Endothelial cell of umbilical vein (primary cell): ENCODE results near the gene MAPK6. TPM values are rescaled to one million over a fixed set of nuclear protein-coding genes. Genes with fewer than 3 reads are reported as not detected.
A peak's percentile ranks its signal among the peaks of the same experiment; 100 is the strongest.

ENCODE experiments used
- BruUV-seq: library from RNA; stranded (reverse); fragments of 400-500 nt; replicated peaks from 2 replicates; lab custom pipeline; 2021; lab: Mats Ljungman, UMichigan
- CTCF ChIA-PET: fragments of 300-600, 350-600 bp; sonication (Branson Sonifier 250); formaldehyde crosslinking; loops from one replicate; lab custom pipeline; 2021; ENCODE audit warnings: antibody characterized with exemption, inconsistent platforms; lab: Charles Lee
- POLR2A ChIA-PET: fragments of 300-600, 350-600 bp; sonication (Branson Sonifier 250); formaldehyde crosslinking; loops from one replicate; lab custom pipeline; 2021; ENCODE audit warnings: antibody characterized with exemption, inconsistent platforms; lab: Charles Lee
- DNase-seq: peaks from one replicate; pipeline ENCODE4 v3.0.0-alpha.2; 2011; ENCODE audit warnings: low read depth, low spot score
- FAIRE-seq: peaks from 2 replicates; lab custom pipeline; 2011; peaks lifted over from hg19 to GRCh38; lab: Jason Lieb, UNC
- H2AFZ ChIP-seq: 2 replicates; pipeline ENCODE4 v1.6.0; 2012; ENCODE audit warnings: low read depth, low read length, control low read depth, inconsistent platforms
- H3K27ac ChIP-seq: 2 replicates; pipeline ENCODE4 v1.5.1; 2011; ENCODE audit warnings: low read depth, mild to moderate bottlenecking, control low read depth, low read length, moderate library complexity; ENCODE audit not compliant: insufficient read depth
- H3K27me3 ChIP-seq, 2 experiments: 2 replicates each; pipeline versions ENCODE4 v1.6.0 to v1.6.1; 2011; ENCODE audit warnings: low read length in 2 of 2, mixed read lengths in 1 of 2; ENCODE audit not compliant: control insufficient read depth in 2 of 2, insufficient read depth in 2 of 2
- H3K36me3 ChIP-seq, 2 experiments: 2 replicates in 1 of 2; 3 replicates in 1 of 2; pipeline ENCODE4 v1.5.1; 2011; ENCODE audit warnings: low read length in 2 of 2, mild to moderate bottlenecking in 1 of 2, moderate library complexity in 1 of 2; ENCODE audit not compliant: control insufficient read depth in 2 of 2, insufficient read depth in 2 of 2; ENCODE audit errors: extremely low read depth in 1 of 2
- H3K4me1 ChIP-seq: 3 replicates; pipeline ENCODE4 v1.5.1; 2011; ENCODE audit warnings: mild to moderate bottlenecking, low read length; ENCODE audit not compliant: control insufficient read depth, insufficient read depth; ENCODE audit errors: extremely low read depth
- H3K4me2 ChIP-seq: 2 replicates; pipeline ENCODE4 v1.6.1; 2011; ENCODE audit warnings: low read length, control low read depth, mixed read lengths; ENCODE audit not compliant: insufficient read depth
- H3K4me3 ChIP-seq, 3 experiments: fragments of 200-600 bp in 1 of 3; sonication (generic), shearing (Covaris generic) in 1 of 3; replicated peaks in 1 of 3; 2 replicates each; pipeline ENCODE4 v1.5.1; 2011 to 2016; ENCODE audit warnings: control low read depth in 3 of 3, low read length in 3 of 3, mild to moderate bottlenecking in 2 of 3, inconsistent platforms in 1 of 3, low read depth in 1 of 3, moderate library complexity in 1 of 3; ENCODE audit not compliant: insufficient read depth in 1 of 3
- H3K79me2 ChIP-seq: 2 replicates; pipeline ENCODE4 v1.6.0; 2012; ENCODE audit warnings: low read length, inconsistent platforms; ENCODE audit not compliant: control insufficient read depth, insufficient read depth
- H3K9ac ChIP-seq: replicated peaks from 2 replicates; pipeline ENCODE3; 2011; ENCODE audit warnings: low read length, control low read depth; ENCODE audit not compliant: insufficient read depth; ENCODE audit errors: extremely low read depth
- H3K9me1 ChIP-seq: replicated peaks from 3 replicates; pipeline ENCODE4 v1.6.0; 2011; ENCODE audit warnings: mild to moderate bottlenecking, low read length; ENCODE audit not compliant: control insufficient read depth, insufficient read depth; ENCODE audit errors: extremely low read depth
- H3K9me3 ChIP-seq: replicated peaks from 2 replicates; pipeline ENCODE4 v1.5.1; 2012; ENCODE audit warnings: low read length, inconsistent platforms; ENCODE audit not compliant: control insufficient read depth, insufficient read depth
- H4K20me1 ChIP-seq: replicated peaks from 2 replicates; pipeline ENCODE3; 2011; ENCODE audit warnings: mild to moderate bottlenecking, low read length; ENCODE audit not compliant: control insufficient read depth, insufficient read depth; ENCODE audit errors: extremely low read depth
- EZH2 ChIP-seq: IDR thresholded peaks from 2 replicates; pipeline ENCODE4 v1.6.1; 2012; ENCODE audit warnings: borderline replicate concordance, low read depth, mild to moderate bottlenecking, moderate library complexity, low read length, inconsistent platforms; ENCODE audit not compliant: severe bottlenecking
- FOS ChIP-seq: IDR thresholded peaks from 2 replicates; pipeline ENCODE4 v1.6.1; 2011; ENCODE audit warnings: mild to moderate bottlenecking, low read length, moderate library complexity, borderline replicate concordance; ENCODE audit not compliant: insufficient read depth
- GATA2 ChIP-seq: IDR thresholded peaks from 2 replicates; pipeline ENCODE4 v1.7.0; 2011; ENCODE audit warnings: low read depth, mild to moderate bottlenecking, moderate library complexity, mixed read lengths, low read length; ENCODE audit not compliant: insufficient read length, insufficient read depth
- JUN ChIP-seq: IDR thresholded peaks from 2 replicates; pipeline ENCODE4 v1.6.1; 2011; ENCODE audit warnings: borderline replicate concordance, low read depth; ENCODE audit not compliant: insufficient read length, insufficient read depth
- MYC ChIP-seq: IDR thresholded peaks from one replicate; pipeline ENCODE4 v1.6.1; 2011; ENCODE audit warnings: mild to moderate bottlenecking, low read depth, low read length
- POLR2AphosphoS5 ChIP-seq: IDR thresholded peaks from 2 replicates; pipeline ENCODE4 v1.6.1; 2012; ENCODE audit warnings: low read depth, mild to moderate bottlenecking, control low read depth, low read length, moderate library complexity; ENCODE audit not compliant: insufficient read depth
- dilution Hi-C: fragments of 300-500 bp; cut with MboI; formaldehyde crosslinking; loops from one replicate; pipeline ENCODE4 v1.15.0; 2019; ENCODE audit warnings: low sequenced_read_pairs; ENCODE audit not compliant: extremely low pct_ligation_motif_present
- intact Hi-C: fragments of 100-400 bp; cut with micrococcal nuclease; formaldehyde crosslinking; loops from one replicate; pipeline ENCODE4 v1.10.0; 2022
- polyA plus RNA-seq, 4 experiments: library from polyadenylated mRNA; depleted of rRNA in 3 of 4; stranded (reverse) in 3 of 4; unstranded in 1 of 4; fragments of >200 nt; gene quantifications; 2 replicates each; pipeline versions ENCODE4 v1.2.1 to v1.2.3, GENCODE V29; 2011 to 2012; ENCODE audit warnings: missing spikeins in 1 of 4
- total RNA-seq: library from RNA; stranded (reverse); gene quantifications from 2 replicates; pipeline ENCODE4 v1.2.3, GENCODE V29; 2021

Gene MAPK6
- total and polyA plus RNA-seq, 2 donors (not counting 3 experiments of a cell fraction or from before 2014, with no cell fraction given): 10.9 to 37.4 TPM

- H3K27ac ChIP-seq: no peak overlapping the region
- H3K9me3 ChIP-seq: no peaks in the 10 kb centered on the region
- no peak for TF ChIP-seq JUN
- no peak for TF ChIP-seq EZH2
- no peak for TF ChIP-seq POLR2AphosphoS5
- no peak for TF ChIP-seq GATA2
- no peak for TF ChIP-seq FOS
- dilution Hi-C loops (no loop called here), intact Hi-C loops (no loop called here)
- no peak for FAIRE-seq
- peaks cover 59% of the 10 kb centered on the region for H3K79me2 ChIP-seq
- H3K27me3 ChIP-seq: no peaks in the 10 kb centered on the region
- H3K4me3 ChIP-seq: no peak overlapping the region
- no peaks in the 10 kb centered on the region for H3K36me3 ChIP-seq
- H3K4me1 ChIP-seq: peaks cover 12% of the 10 kb centered on the region
- no peak for DNase-seq
- H3K4me2 ChIP-seq: no peak overlapping the region
- no TSS peak for BruUV-seq
- ChIA-PET CTCF (interaction anchor here (1.5 kb wide), 1 partner anchor 109 kb away, joined by 4 read pairs; no protein-coding TSS in a partner anchor), POLR2A (no interaction called here)
- H3K9me1 ChIP-seq: no peaks in the 10 kb centered on the region
- H3K9ac ChIP-seq: no peak overlapping the region
- no peak overlapping the region for H2AFZ ChIP-seq
- no peaks in the 10 kb centered on the region for H4K20me1 ChIP-seq
Observed at GRCh38 chr15:51969728-51970127, 49.3 kb upstream of the MAPK6 start.

GRCh38 chr15:51970132-51970817, 48.7 kb upstream of the MAPK6 start:
- TF ChIP-seq POLR2AphosphoS5: no peak
- no peak for TF ChIP-seq MYC
- TF ChIP-seq FOS: no peak
- peak overlapping the region in 1 of 3 experiments; percentile 81 for H3K4me3 ChIP-seq
- H3K27ac ChIP-seq: no peak overlapping the region
- DNase-seq (no peak), FAIRE-seq (no peak)
- no peaks in the 10 kb centered on the region for H3K9me3 ChIP-seq
- no TSS peak for BruUV-seq
- H4K20me1 ChIP-seq: no peaks in the 10 kb centered on the region
- no peaks in the 10 kb centered on the region for H3K9me1 ChIP-seq
- peaks cover 12% of the 10 kb centered on the region for H3K4me1 ChIP-seq
- no peaks in the 10 kb centered on the region for H3K36me3 ChIP-seq
- ChIA-PET POLR2A (interaction anchor here (1.6 to 3.0 kb wide), 2 partner anchors 11 to 209 kb away, joined by 5 to 16 read pairs; no protein-coding TSS in a partner anchor), CTCF (interaction anchor here (0.7 to 2.7 kb wide), 12 partner anchors 7 to 286 kb away, joined by 3 to 23 read pairs (median 4); no protein-coding TSS in a partner anchor)
- H2AFZ ChIP-seq: no peak overlapping the region
- peaks cover 56% of the 10 kb centered on the region for H3K79me2 ChIP-seq
- peak overlapping the region; percentile 62 for H3K4me2 ChIP-seq
- dilution Hi-C loops (no loop called here), intact Hi-C loops (no loop called here)
- H3K27me3 ChIP-seq: no peaks in the 10 kb centered on the region
- H3K9ac ChIP-seq: peak overlapping the region; percentile 91
